B cell (primary cell): ENCODE measurements around the gene NBAS. TPM values are rescaled to one million over a fixed set of nuclear protein-coding genes. Genes with fewer than 3 reads are reported as not detected.

ENCODE experiments used
- ATAC-seq: fragments of 200-7000 bp; cut with Tn5 transposase; one replicate; pipeline ENCODE4 v1.10.0; 2021; ENCODE audit warnings: low read depth, mild to moderate bottlenecking, moderate number of reproducible peaks, moderate library complexity
- CTCF ChIA-PET: fragments of 350-600 bp; sonication (Branson Sonifier 250); formaldehyde crosslinking; loops from one replicate; lab custom pipeline; 2021; ENCODE audit warnings: antibody characterized with exemption, inconsistent platforms; lab: Charles Lee
- POLR2A ChIA-PET: fragments of 350-600 bp; sonication (Branson Sonifier 250); formaldehyde crosslinking; loops from one replicate; lab custom pipeline; 2021; ENCODE audit warnings: antibody characterized with exemption; lab: Charles Lee
- DNase-seq: peaks from one replicate; pipeline ENCODE4 v3.0.0; 2013
- H2AFZ ChIP-seq: 2 replicates; pipeline ENCODE4 v1.6.1; 2012; ENCODE audit warnings: mild to moderate bottlenecking, low read depth, low read length; ENCODE audit not compliant: insufficient read depth, poor library complexity, severe bottlenecking
- H3K27ac ChIP-seq, 2 donors: 1 replicate in 1 of 2; 2 replicates in 1 of 2; pipeline ENCODE4 v1.5.1; 2012 to 2013; ENCODE audit warnings: low read length in 2 of 2, mild to moderate bottlenecking in 2 of 2, moderate library complexity in 1 of 2
- H3K27me3 ChIP-seq, 4 experiments: fragments of 200-600 bp in 1 of 4; sonication (generic) in 1 of 4; replicated peaks in 1 of 4; 1 replicate in 2 of 4; 2 replicates in 2 of 4; pipeline versions ENCODE4 v1.6.1 to v1.7.0; 2013 to 2016; ENCODE audit warnings: low read length in 3 of 4, mild to moderate bottlenecking in 2 of 4, mixed read lengths in 1 of 4, moderate library complexity in 1 of 4; ENCODE audit not compliant: insufficient read depth in 4 of 4, control insufficient read depth in 3 of 4; ENCODE audit errors: control extremely low read depth in 1 of 4
- H3K36me3 ChIP-seq, 2 experiments: replicated peaks in 1 of 2; 1 replicate in 1 of 2; 2 replicates in 1 of 2; pipeline versions ENCODE4 v1.6.1 to v1.7.1; 2013; ENCODE audit warnings: low read length in 1 of 2; ENCODE audit not compliant: insufficient read depth in 2 of 2, control insufficient read depth in 1 of 2; ENCODE audit errors: control extremely low read depth in 1 of 2, extremely low read depth in 1 of 2
- H3K4me1 ChIP-seq, 2 donors: fragments of 200-600 bp in 1 of 2; sonication (generic) in 1 of 2; 1 replicate in 1 of 2; 2 replicates in 1 of 2; pipeline versions ENCODE4 v1.5.1 to v1.6.1; 2013 to 2017; ENCODE audit warnings: low read length in 2 of 2; ENCODE audit not compliant: control insufficient read depth in 2 of 2, insufficient read depth in 2 of 2
- H3K4me2 ChIP-seq: replicated peaks from 2 replicates; pipeline ENCODE3; 2012; ENCODE audit warnings: mild to moderate bottlenecking, low read depth, low read length; ENCODE audit not compliant: poor library complexity, severe bottlenecking
- H3K4me3 ChIP-seq, 5 experiments: fragments of 200-600 bp in 1 of 5; sonication (generic) in 1 of 5; 1 replicate in 3 of 5; 2 replicates in 2 of 5; pipeline versions ENCODE4 v1.5.1 to v1.7.0; 2011 to 2016; ENCODE audit warnings: low read length in 4 of 5, mild to moderate bottlenecking in 4 of 5, low read depth in 2 of 5, control low read depth in 1 of 5, moderate library complexity in 1 of 5; ENCODE audit not compliant: insufficient read depth in 1 of 5; ENCODE audit errors: control extremely low read depth in 1 of 5, extremely low read depth in 1 of 5
- H3K79me2 ChIP-seq: fragments of 200-600 bp; sonication (generic); one replicate; pipeline ENCODE4 v1.6.0; 2016; ENCODE audit warnings: low read length; ENCODE audit not compliant: control insufficient read depth, insufficient read depth
- H3K9ac ChIP-seq: fragments of 200-600 bp; sonication (generic); 2 replicates; pipeline ENCODE4 v1.6.1; 2017; ENCODE audit warnings: mild to moderate bottlenecking, low read length, moderate library complexity
- H3K9me3 ChIP-seq, 3 donors: one replicate each; pipeline versions ENCODE4 v1.6.1 to v1.7.1; 2013; ENCODE audit warnings: low read length in 2 of 3; ENCODE audit not compliant: control insufficient read depth in 2 of 3, insufficient read depth in 1 of 3; ENCODE audit errors: control extremely low read depth in 1 of 3
- H4K20me1 ChIP-seq: 2 replicates; pipeline ENCODE4 v1.6.0; 2012; ENCODE audit warnings: mild to moderate bottlenecking, low read length; ENCODE audit not compliant: insufficient read depth, control insufficient read depth, poor library complexity, severe bottlenecking
- H3K27ac Mint-ChIP-seq: one replicate; pipeline ENCODE4 v1.8.0; 2021; ENCODE audit warnings: mixed read lengths
- H3K27me3 Mint-ChIP-seq: one replicate; pipeline ENCODE4 v1.8.0; 2021; ENCODE audit warnings: mixed read lengths
- H3K4me1 Mint-ChIP-seq: one replicate; pipeline ENCODE4 v1.8.0; 2021; ENCODE audit warnings: mixed read lengths
- H3K4me3 Mint-ChIP-seq: one replicate; pipeline ENCODE4 v1.8.0; 2021; ENCODE audit warnings: mixed read lengths
- H3K9me3 Mint-ChIP-seq: one replicate; pipeline ENCODE4 v1.8.0; 2022; ENCODE audit warnings: mixed read lengths; ENCODE audit not compliant: insufficient read depth
- EZH2 ChIP-seq: IDR thresholded peaks from 2 replicates; pipeline ENCODE4 v1.6.1; 2012; ENCODE audit warnings: borderline replicate concordance, low read depth, mild to moderate bottlenecking, moderate library complexity, low read length; ENCODE audit not compliant: insufficient read depth, poor library complexity, severe bottlenecking
- WGBS: methylation state at CpG from one replicate; pipeline ENCODE4 v1.1.5; 2013; ENCODE audit warnings: missing lambda C conversion rate; ENCODE audit not compliant: insufficient coverage; 5-methylcytosine and 5-hydroxymethylcytosine counted together
- intact Hi-C: fragments of 100-400 bp; cut with micrococcal nuclease; formaldehyde crosslinking; loops from one replicate; pipeline ENCODE4 v1.10.0; 2022
- polyA plus RNA-seq: library from polyadenylated mRNA; depleted of rRNA; stranded (reverse); fragments of >200 nt; gene quantifications from 2 replicates; pipeline ENCODE4 v1.2.3, GENCODE V29; 2012
- total RNA-seq, 2 donors: library from RNA; stranded (reverse); fragments of 120-200 nt in 1 of 2; gene quantifications; 1 replicate in 1 of 2; 2 replicates in 1 of 2; pipeline versions ENCODE4 v1.2.3 to v1.2.4, GENCODE V29; 2013 to 2022
- TF ChIP-seq, protein P1 (sequence below): fragments of 200-600 bp; IDR thresholded peaks from one replicate; pipeline ENCODE4 v1.8.0; 2022; ENCODE audit warnings: antibody characterized with exemption, mild to moderate bottlenecking

NBAS gene
- total and polyA plus RNA-seq, 2 donors (not counting 1 experiment from before 2014, with no cell fraction given) = 10.6 to 37.3 TPM

DNA sequence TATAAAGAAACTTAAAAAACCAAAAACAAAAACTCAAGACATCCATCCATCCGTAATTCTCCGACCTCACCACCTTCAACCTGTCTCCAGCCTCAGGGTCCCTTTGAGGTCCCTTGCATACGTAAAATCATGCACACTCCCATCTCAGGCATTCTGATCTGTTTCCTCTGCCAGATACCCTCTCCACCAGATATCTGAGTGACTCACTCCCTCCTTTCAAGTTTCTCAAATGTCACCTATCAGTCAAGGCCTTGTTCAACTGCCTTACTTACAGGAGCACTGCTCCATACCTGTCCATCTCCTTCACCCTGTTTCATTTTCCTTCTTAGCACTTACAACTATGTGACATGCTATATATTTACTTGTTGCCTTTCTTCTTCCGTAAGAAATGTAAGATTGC is 369.3 kb downstream of the NBAS start:
- H3K79me2 ChIP-seq = no peaks in the 10 kb centered on the region
- no peaks in the 10 kb centered on the region for H3K9me3 ChIP-seq
- H3K27me3 ChIP-seq = no peaks in the 10 kb centered on the region
- intact Hi-C loops = no loop called here
- no peaks in the 10 kb centered on the region for H4K20me1 ChIP-seq
- Mint-ChIP-seq H3K4me3 (no peak overlapping the region), H3K27me3 (no peaks in the 10 kb centered on the region), H3K9me3 (no peaks in the 10 kb centered on the region), H3K27ac (no peak overlapping the region), H3K4me1 (no peaks in the 10 kb centered on the region)
- no peak overlapping the region for H3K4me2 ChIP-seq
- ChIA-PET CTCF (no interaction called here), POLR2A (no interaction called here)
- no peak overlapping the region for H3K4me3 ChIP-seq
- H3K27ac ChIP-seq = no peak overlapping the region
- no peak for DNase-seq
- TF ChIP-seq EZH2 = no peak
- TF ChIP-seq, protein P1, sequence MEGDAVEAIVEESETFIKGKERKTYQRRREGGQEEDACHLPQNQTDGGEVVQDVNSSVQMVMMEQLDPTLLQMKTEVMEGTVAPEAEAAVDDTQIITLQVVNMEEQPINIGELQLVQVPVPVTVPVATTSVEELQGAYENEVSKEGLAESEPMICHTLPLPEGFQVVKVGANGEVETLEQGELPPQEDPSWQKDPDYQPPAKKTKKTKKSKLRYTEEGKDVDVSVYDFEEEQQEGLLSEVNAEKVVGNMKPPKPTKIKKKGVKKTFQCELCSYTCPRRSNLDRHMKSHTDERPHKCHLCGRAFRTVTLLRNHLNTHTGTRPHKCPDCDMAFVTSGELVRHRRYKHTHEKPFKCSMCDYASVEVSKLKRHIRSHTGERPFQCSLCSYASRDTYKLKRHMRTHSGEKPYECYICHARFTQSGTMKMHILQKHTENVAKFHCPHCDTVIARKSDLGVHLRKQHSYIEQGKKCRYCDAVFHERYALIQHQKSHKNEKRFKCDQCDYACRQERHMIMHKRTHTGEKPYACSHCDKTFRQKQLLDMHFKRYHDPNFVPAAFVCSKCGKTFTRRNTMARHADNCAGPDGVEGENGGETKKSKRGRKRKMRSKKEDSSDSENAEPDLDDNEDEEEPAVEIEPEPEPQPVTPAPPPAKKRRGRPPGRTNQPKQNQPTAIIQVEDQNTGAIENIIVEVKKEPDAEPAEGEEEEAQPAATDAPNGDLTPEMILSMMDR = no peak
- ATAC-seq = no peak
- H3K9ac ChIP-seq = no peak overlapping the region
- H3K36me3 ChIP-seq = peaks cover 2 to 11% of the 10 kb centered on the region in 2 experiments
- H3K4me1 ChIP-seq = no peaks in the 10 kb centered on the region
- 95% methylated on average over 3 of the region's 4 CpGs for WGBS
- H2AFZ ChIP-seq = no peak overlapping the region

DNA sequence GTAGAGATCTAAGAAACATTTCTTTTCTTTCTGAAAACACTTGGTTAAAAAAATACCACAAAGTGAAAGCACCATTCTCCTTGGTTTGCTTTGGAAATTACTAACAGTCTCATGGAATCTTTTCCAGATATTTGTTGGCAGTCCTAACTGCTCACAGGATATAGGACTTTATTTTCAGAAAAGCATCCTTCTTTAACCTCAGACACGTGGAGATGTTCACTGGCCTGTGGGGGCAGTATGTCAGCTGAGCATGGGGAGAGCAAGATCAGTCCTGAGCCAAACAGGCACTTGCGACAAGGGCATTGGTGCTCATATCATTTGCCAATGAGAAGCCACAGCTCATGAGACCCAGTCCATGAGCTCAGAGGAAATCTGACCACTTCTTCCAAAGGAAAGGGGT is 371.9 kb downstream of the NBAS start:
- ChIA-PET CTCF (no interaction called here), POLR2A (no interaction called here)
- H3K9me3 Mint-ChIP-seq = no peaks in the 10 kb centered on the region
- DNase-seq = no peak
- H3K27ac Mint-ChIP-seq = no peak overlapping the region
- H2AFZ ChIP-seq = no peak overlapping the region
- no peak for TF ChIP-seq EZH2
- TF ChIP-seq, protein P1 = no peak
- H3K79me2 ChIP-seq = no peaks in the 10 kb centered on the region
- H3K4me3 ChIP-seq = no peak overlapping the region
- WGBS = 96% methylated on average over 2 of the region's 2 CpGs
- intact Hi-C loops = no loop called here
- no peaks in the 10 kb centered on the region for H3K9me3 ChIP-seq
- H3K27me3 ChIP-seq = no peaks in the 10 kb centered on the region
- H3K27me3 Mint-ChIP-seq = no peaks in the 10 kb centered on the region
- peaks cover 4 to 15% of the 10 kb centered on the region in 2 experiments for H3K36me3 ChIP-seq
- no peak for ATAC-seq
- no peaks in the 10 kb centered on the region for H3K4me1 ChIP-seq
- H3K4me2 ChIP-seq = no peak overlapping the region
- H4K20me1 ChIP-seq = no peaks in the 10 kb centered on the region
- no peak overlapping the region for H3K9ac ChIP-seq
- H3K4me1 Mint-ChIP-seq = no peaks in the 10 kb centered on the region
- H3K4me3 Mint-ChIP-seq = no peak overlapping the region
- H3K27ac ChIP-seq = no peak overlapping the region
